Ishikawa (cell line): Measurements from ENCODE around the gene VIPR1.

Experiments
- CEBPB ChIP-seq: IDR thresholded peaks from 2 replicates; pipeline ENCODE4 v1.6.1; 2012
- CREB1 ChIP-seq: IDR thresholded peaks from 2 replicates; pipeline ENCODE4 v1.6.1; 2012; ENCODE audit warnings: low read depth
- EGR1 ChIP-seq: IDR thresholded peaks from 2 replicates; pipeline ENCODE4 v1.6.1; 2012
- EP300 ChIP-seq: IDR thresholded peaks from 2 replicates; pipeline ENCODE4 v1.6.1; 2012; ENCODE audit warnings: borderline replicate concordance
- FOXM1 ChIP-seq: IDR thresholded peaks from 2 replicates; pipeline ENCODE4 v1.6.1; 2012; ENCODE audit warnings: low read depth, borderline replicate concordance
- MAX ChIP-seq: IDR thresholded peaks from 2 replicates; pipeline ENCODE4 v1.6.1; 2012
- NFIC ChIP-seq: IDR thresholded peaks from 2 replicates; pipeline ENCODE4 v1.6.1; 2012
- RAD21 ChIP-seq: IDR thresholded peaks from 2 replicates; pipeline ENCODE4 v1.6.1; 2012; ENCODE audit warnings: low read depth
- REST ChIP-seq: IDR thresholded peaks from 2 replicates; pipeline ENCODE4 v1.6.1; 2012; ENCODE audit warnings: low read depth, mild to moderate bottlenecking
- TAF1 ChIP-seq: IDR thresholded peaks from 2 replicates; pipeline ENCODE4 v1.6.1; 2012; ENCODE audit warnings: low read depth, mild to moderate bottlenecking
- TCF12 ChIP-seq: IDR thresholded peaks from 2 replicates; pipeline ENCODE4 v1.6.1; 2012; ENCODE audit warnings: low read depth
- TEAD4 ChIP-seq: IDR thresholded peaks from 2 replicates; pipeline ENCODE4 v1.6.1; 2012
- USF1 ChIP-seq: IDR thresholded peaks from 2 replicates; pipeline ENCODE4 v1.6.1; 2012
- YY1 ChIP-seq: IDR thresholded peaks from 2 replicates; pipeline ENCODE4 v1.6.1; 2012; ENCODE audit warnings: low read depth
- ZBTB7A ChIP-seq: IDR thresholded peaks from 2 replicates; pipeline ENCODE4 v1.6.1; 2012; ENCODE audit warnings: low read depth

The VIPR1 gene

DNA sequence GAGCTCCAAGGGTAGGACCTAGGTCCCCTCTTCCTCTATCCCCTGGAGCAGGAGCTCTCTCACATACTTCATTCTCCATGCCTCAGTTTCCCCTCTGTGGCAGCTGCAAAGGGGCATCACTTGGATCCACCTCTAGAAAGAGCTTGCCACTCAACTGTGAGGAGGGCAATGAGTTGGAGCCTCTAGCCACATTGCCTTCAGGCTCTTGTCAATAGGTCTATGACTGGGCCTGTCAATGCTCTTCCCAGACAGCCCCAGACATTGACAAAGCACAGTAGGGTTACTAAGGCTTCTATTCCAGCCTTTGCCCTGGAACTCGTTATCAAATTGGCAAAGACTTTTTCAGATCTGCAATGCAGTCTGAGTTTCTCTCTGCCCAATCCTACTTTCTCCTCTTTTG, 4.4 kb upstream of the VIPR1 start:
- TF ChIP-seq USF1 (no peak), EP300 (no peak), FOXM1 (no peak), TEAD4 (no peak), TAF1 (no peak), YY1 (no peak), CEBPB (no peak), EGR1 (no peak), NFIC (no peak), RAD21 (no peak), CREB1 (no peak), MAX (no peak), ZBTB7A (no peak), TCF12 (no peak)

DNA sequence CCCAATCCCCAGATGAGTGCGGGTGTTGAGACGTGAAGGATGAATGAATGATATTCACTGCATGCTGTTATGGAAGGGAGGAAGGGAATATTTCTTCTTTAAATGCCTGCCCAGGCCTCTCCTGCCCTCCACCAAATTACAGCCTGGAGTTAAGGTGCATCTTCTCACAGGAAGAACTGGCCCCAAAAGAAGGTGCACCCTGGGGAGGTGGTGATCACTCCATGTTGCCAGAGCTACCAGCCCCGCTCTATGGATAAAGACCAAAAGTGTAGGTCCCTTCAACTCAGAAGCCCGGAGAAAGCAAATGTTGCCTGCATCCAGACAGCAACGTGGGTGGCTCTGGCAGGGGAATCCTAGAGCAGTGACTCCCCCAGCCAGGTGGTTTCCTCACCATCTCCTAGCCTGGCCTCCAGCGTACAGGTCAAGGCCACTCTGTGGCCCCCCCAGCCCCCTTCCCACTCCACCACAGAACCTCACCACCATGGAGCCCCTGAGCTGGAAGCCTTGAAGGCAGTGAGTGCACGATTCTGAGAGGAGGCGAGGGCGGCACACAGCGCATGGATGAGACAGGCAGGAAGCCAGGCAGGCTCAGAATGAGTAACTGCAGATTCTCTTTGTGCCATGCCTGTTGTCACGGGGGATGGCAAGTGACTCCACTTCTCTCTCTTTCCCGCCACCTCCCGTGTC, 3.5 kb upstream of the VIPR1 start:
- TF ChIP-seq CEBPB (no peak), REST (no peak), TAF1 (no peak), TEAD4 (no peak), CREB1 (no peak), MAX (no peak), FOXM1 (no peak), EGR1 (no peak), YY1 (no peak)

DNA sequence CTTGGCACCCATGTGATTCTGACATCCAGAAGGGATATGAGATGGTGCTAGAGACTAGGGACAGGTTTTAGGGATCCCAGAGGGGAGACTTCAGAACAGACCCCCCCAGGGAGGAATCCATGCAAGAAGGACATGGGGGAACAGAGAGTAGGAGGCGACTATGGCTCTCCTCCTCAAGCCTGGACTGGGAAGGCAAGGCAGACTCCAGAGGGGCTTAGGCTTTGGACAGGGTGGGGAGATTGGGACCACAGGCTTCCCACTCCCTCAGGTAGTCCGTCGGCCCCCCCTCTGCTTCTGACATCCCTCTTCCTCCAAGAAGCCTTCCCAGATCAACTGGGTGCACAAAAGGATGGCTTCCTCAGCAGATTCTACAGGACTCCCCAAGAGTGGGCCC, 3.0 kb upstream of the VIPR1 start:
- TF ChIP-seq YY1 (no peak), CREB1 (no peak), TEAD4 (no peak), REST (no peak), CEBPB (no peak), EP300 (no peak), FOXM1 (no peak), EGR1 (no peak), MAX (no peak), TAF1 (no peak), TCF12 (no peak), ZBTB7A (no peak), RAD21 (no peak), USF1 (no peak), NFIC (no peak)

DNA sequence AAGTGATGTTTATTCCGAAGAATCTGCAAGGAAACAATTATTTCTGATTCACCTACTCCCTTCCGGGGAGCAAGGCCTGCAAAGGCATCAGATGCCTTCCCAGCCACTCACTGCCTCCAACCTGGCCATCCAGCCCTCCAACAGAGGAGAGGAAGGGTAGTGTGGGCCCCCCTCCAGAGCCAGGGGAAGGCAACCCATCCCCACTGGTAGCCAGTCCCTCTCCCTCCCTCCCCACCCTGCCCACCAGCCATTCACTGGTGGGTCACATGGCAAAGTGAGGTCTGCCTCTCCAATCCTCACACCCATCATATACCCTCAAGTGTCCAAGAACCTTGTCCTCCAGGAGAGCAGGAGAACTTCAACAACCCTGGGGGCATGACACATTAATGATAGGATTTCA, 2.4 kb upstream of the VIPR1 start:
- TF ChIP-seq FOXM1 = no peak
- no peak for TF ChIP-seq TCF12
- no peak for TF ChIP-seq CEBPB
- TF ChIP-seq RAD21 = no peak
- no peak for TF ChIP-seq USF1
- TF ChIP-seq YY1 = no peak
- no peak for TF ChIP-seq EGR1
- TF ChIP-seq TAF1 = no peak
- no peak for TF ChIP-seq MAX
- no peak for TF ChIP-seq ZBTB7A
- no peak for TF ChIP-seq NFIC
- no peak for TF ChIP-seq CREB1

GRCh38 chr3:42500909-42501308, 1.5 kb upstream of the VIPR1 start:
- TF ChIP-seq NFIC (no peak), RAD21 (no peak)
